ENCODE results near the gene OR52B6.
"Not testable (repeated sequence)": the region's sequence is repeated elsewhere in the genome, so short reads cannot be mapped to it uniquely, and the experiment has no call there.

The OR52B6 gene

GRCh38 chr11:5575152-5575551, 5.5 kb upstream of the OR52B6 start:
- no peak for TF ChIP-seq CTCF (conservative IDR thresholded peaks at IDR 0.05)

GRCh38 chr11:5577101-5577500, 3.6 kb upstream of the OR52B6 start:
- H3K27ac ChIP-seq: no peak overlapping the region
- no peak for TF ChIP-seq CTCF (conservative IDR thresholded peaks at IDR 0.05)

More at GRCh38 chr11:5575152-5575551, 5.5 kb upstream of the OR52B6 start:
- no peak overlapping the region for H3K27ac ChIP-seq

GRCh38 chr11:5581014-5581413, 337 bp downstream of the OR52B6 start:
- H3K27ac ChIP-seq: no peak overlapping the region
- TF ChIP-seq CTCF (conservative IDR thresholded peaks at IDR 0.05): no peak

- not testable (repeated sequence) for H3K27ac ChIP-seq
Observed at GRCh38 chr11:5584458-5584857, 3.8 kb downstream of the OR52B6 start.

- not testable (repeated sequence) for H3K27ac ChIP-seq
Observed at GRCh38 chr11:5589906-5590305, 9.2 kb downstream of the OR52B6 start.

GRCh38 chr11:5591613-5592012, 10.9 kb downstream of the OR52B6 start:
- H3K27ac ChIP-seq: no peak overlapping the region
- TF ChIP-seq CTCF (conservative IDR thresholded peaks at IDR 0.05): no peak

- TF ChIP-seq CTCF (conservative IDR thresholded peaks at IDR 0.05): no peak
- no peak overlapping the region for H3K27ac ChIP-seq
Observed at GRCh38 chr11:5592615-5593014, 11.9 kb downstream of the OR52B6 start.

GRCh38 chr11:5593146-5593545, 12.5 kb downstream of the OR52B6 start:
- no peak for TF ChIP-seq CTCF (conservative IDR thresholded peaks at IDR 0.05)

GRCh38 chr11:5596607-5597201, 16.0 kb downstream of the OR52B6 start, which contains the start of gene TRIM6:
TSS of gene TRIM6 (plus strand) at chr11:5596637. CDS start at chr11:5596898, 261 bp downstream.
- no peak for TF ChIP-seq CTCF (conservative IDR thresholded peaks at IDR 0.05)

More at GRCh38 chr11:5593146-5593545, 12.5 kb downstream of the OR52B6 start:
- no peak overlapping the region for H3K27ac ChIP-seq

More at GRCh38 chr11:5596607-5597201, 16.0 kb downstream of the OR52B6 start, which contains the start of gene TRIM6:
- no peak within 1 kb of the TSS for H3K27ac ChIP-seq
